Mucosa of rectum (tissue), 2 donors: ENCODE results near the gene ZNF783.
"Not testable (repeated sequence)": the region's sequence is repeated elsewhere in the genome, so short reads cannot be mapped to it uniquely, and the experiment has no call there.

Experiments used
- H3K27ac ChIP-seq, 2 donors: one replicate each; pipeline ENCODE4 v1.7.0; 2013; ENCODE audit warnings: inconsistent platforms in 2 of 2, low read depth in 2 of 2, low read length in 2 of 2
- H3K27me3 ChIP-seq, 2 donors: one replicate each; pipeline ENCODE4 v1.7.0; 2013; ENCODE audit warnings: low read length in 2 of 2; ENCODE audit not compliant: control insufficient read depth in 2 of 2, insufficient read depth in 2 of 2
- H3K36me3 ChIP-seq, 2 donors: one replicate each; pipeline ENCODE4 v1.7.0; 2013; ENCODE audit warnings: low read length in 2 of 2; ENCODE audit not compliant: control insufficient read depth in 2 of 2, insufficient read depth in 2 of 2
- H3K4me1 ChIP-seq, 2 donors: one replicate each; pipeline ENCODE4 v1.7.0; 2013; ENCODE audit warnings: low read length in 2 of 2, mild to moderate bottlenecking in 1 of 2; ENCODE audit not compliant: control insufficient read depth in 2 of 2, insufficient read depth in 2 of 2
- H3K4me3 ChIP-seq, 2 donors: one replicate each; pipeline ENCODE4 v1.7.0; 2013; ENCODE audit warnings: low read length in 2 of 2
- H3K9ac ChIP-seq, 2 donors: one replicate each; pipeline ENCODE4 v1.7.0; 2013; ENCODE audit warnings: low read length in 2 of 2, low read depth in 1 of 2, mild to moderate bottlenecking in 1 of 2
- H3K9me3 ChIP-seq, 2 donors: one replicate each; pipeline ENCODE4 v1.7.0; 2013; ENCODE audit warnings: low read length in 2 of 2; ENCODE audit not compliant: control insufficient read depth in 2 of 2
- donor health status: healthy.
- donor health status: Normal muscosa, but diverticular disease.

ZNF783 gene

GRCh38 chr7:149239345-149240143 lies 22.5 kb upstream of the ZNF783 start, which contains the start of gene ZNF212:
ZNF212 (plus strand) TSS chr7:149239651; CDS start chr7:149239779, 128 bp downstream.
- H3K4me1 ChIP-seq = peaks cover 7 to 9% of the 10 kb centered on the region in 2 donors

GRCh38 chr7:149240637-149241036 lies 21.4 kb upstream of the ZNF783 start:
- Histone ChIP-seq H3K36me3 (no peaks in the 10 kb centered on the region), H3K4me1 (peaks cover 7 to 9% of the 10 kb centered on the region in 2 donors), H3K4me3 (peak overlapping the region; percentile 76 to 97), H3K27ac (no peak overlapping the region), H3K27me3 (no peaks in the 10 kb centered on the region), H3K9ac (peak overlapping the region in 1 of 2 donors; percentile 9), H3K9me3 (no peaks in the 10 kb centered on the region)

More at GRCh38 chr7:149239345-149240143, 22.5 kb upstream of the ZNF783 start, which contains the start of gene ZNF212:
- H3K9me3 ChIP-seq = no peaks in the 10 kb centered on the region
- peak within 1 kb of the TSS; percentile 28 to 61 for H3K27ac ChIP-seq
- peak within 1 kb of the TSS; percentile 78 to 89 for H3K9ac ChIP-seq
- H3K36me3 ChIP-seq = no peaks in the 10 kb centered on the region
- H3K27me3 ChIP-seq = no peaks in the 10 kb centered on the region
- peak within 1 kb of the TSS; percentile 76 to 97 for H3K4me3 ChIP-seq

- H3K27me3 ChIP-seq = no peaks in the 10 kb centered on the region
- H3K4me1 ChIP-seq = peaks cover 7 to 9% of the 10 kb centered on the region in 2 donors
- H3K36me3 ChIP-seq = no peaks in the 10 kb centered on the region
- H3K9ac ChIP-seq = no peak overlapping the region
- H3K27ac ChIP-seq = no peak overlapping the region
- no peaks in the 10 kb centered on the region for H3K9me3 ChIP-seq
- no peak overlapping the region for H3K4me3 ChIP-seq
Observed at GRCh38 chr7:149241696-149242095, 20.3 kb upstream of the ZNF783 start.

GRCh38 chr7:149245244-149245643 lies 16.8 kb upstream of the ZNF783 start:
- Histone ChIP-seq H3K4me1 (peaks cover 6 to 7% of the 10 kb centered on the region in 2 donors), H3K4me3 (no peak overlapping the region), H3K27ac (no peak overlapping the region), H3K9me3 (no peaks in the 10 kb centered on the region), H3K9ac (no peak overlapping the region), H3K36me3 (no peaks in the 10 kb centered on the region), H3K27me3 (no peaks in the 10 kb centered on the region)

- no peaks in the 10 kb centered on the region for H3K27me3 ChIP-seq
- no peak overlapping the region for H3K9ac ChIP-seq
- peaks cover 4% of the 10 kb centered on the region in 2 donors for H3K36me3 ChIP-seq
- H3K4me3 ChIP-seq = no peak overlapping the region
- peaks cover 2% of the 10 kb centered on the region in 2 donors for H3K4me1 ChIP-seq
- no peaks in the 10 kb centered on the region for H3K9me3 ChIP-seq
- H3K27ac ChIP-seq = no peak overlapping the region
Observed at GRCh38 chr7:149245744-149246143, 16.3 kb upstream of the ZNF783 start.

- Histone ChIP-seq H3K4me3 (no peak overlapping the region), H3K36me3 (peaks cover 23 to 24% of the 10 kb centered on the region in 2 donors), H3K9ac (no peak overlapping the region), H3K27me3 (no peaks in the 10 kb centered on the region), H3K9me3 (no peaks in the 10 kb centered on the region), H3K27ac (no peak overlapping the region), H3K4me1 (no peaks in the 10 kb centered on the region)
Observed at GRCh38 chr7:149248777-149249176, 13.2 kb upstream of the ZNF783 start.

GRCh38 chr7:149250151-149250550 lies 11.8 kb upstream of the ZNF783 start:
- H3K4me3 ChIP-seq = not testable (repeated sequence)
- peaks cover 34 to 36% of the 10 kb centered on the region in 2 donors for H3K36me3 ChIP-seq

GRCh38 chr7:149251518-149251917 lies 10.5 kb upstream of the ZNF783 start:
- not testable (repeated sequence) for H3K9me3 ChIP-seq, H3K4me1 ChIP-seq, H3K27me3 ChIP-seq, H3K27ac ChIP-seq, H3K9ac ChIP-seq, H3K4me3 ChIP-seq
- H3K36me3 ChIP-seq = peaks cover 35 to 44% of the 10 kb centered on the region in 2 donors

More at GRCh38 chr7:149250151-149250550, 11.8 kb upstream of the ZNF783 start:
- not testable (repeated sequence) for H3K4me1 ChIP-seq, H3K27ac ChIP-seq, H3K27me3 ChIP-seq, H3K9ac ChIP-seq, H3K9me3 ChIP-seq

- Histone ChIP-seq H3K4me3 (no peak overlapping the region), H3K27ac (no peak overlapping the region), H3K9ac (no peak overlapping the region), H3K4me1 (no peaks in the 10 kb centered on the region), H3K9me3 (no peaks in the 10 kb centered on the region), H3K36me3 (peaks cover 35 to 46% of the 10 kb centered on the region in 2 donors), H3K27me3 (no peaks in the 10 kb centered on the region)
Observed at GRCh38 chr7:149252378-149252777, 9.6 kb upstream of the ZNF783 start.

- no peak overlapping the region for H3K9ac ChIP-seq
- no peaks in the 10 kb centered on the region for H3K27me3 ChIP-seq
- H3K36me3 ChIP-seq = peaks cover 35 to 46% of the 10 kb centered on the region in 2 donors
- H3K27ac ChIP-seq = no peak overlapping the region
- no peaks in the 10 kb centered on the region for H3K4me1 ChIP-seq
- no peak overlapping the region for H3K4me3 ChIP-seq
- H3K9me3 ChIP-seq = no peaks in the 10 kb centered on the region
Observed at GRCh38 chr7:149253665-149254064, 8.3 kb upstream of the ZNF783 start.
